ENCODE results near the gene GLIS1. TPM values are rescaled to one million over a fixed set of nuclear protein-coding genes. Genes with fewer than 3 reads are reported as not detected.

GLIS1 gene
- total and polyA plus RNA-seq, 2 donors (not counting 3 experiments of a cell fraction or from before 2014, with no cell fraction given): not detected

- no peaks in the 10 kb centered on the region for H3K9me1 ChIP-seq (replicated peaks; ENCODE audit: control insufficient read depth, extremely low read depth, insufficient read depth, low read length)
- H3K4me1 ChIP-seq (ENCODE audit: control insufficient read depth, extremely low read depth, insufficient read depth, low read length): no peaks in the 10 kb centered on the region
- dilution Hi-C loops (cut with MboI; ENCODE audit: extremely low pct_ligation_motif_present, low sequenced_read_pairs): no loop called here
- FAIRE-seq (no peak), DNase-seq (ENCODE audit: low read depth, low spot score) (no peak)
- no peaks in the 10 kb centered on the region for H3K27me3 ChIP-seq (ENCODE audit: control insufficient read depth in 2 of 2, insufficient read depth in 2 of 2, low read length in 2 of 2)
- TF ChIP-seq EZH2 (IDR thresholded peaks at IDR 0.05; ENCODE audit: borderline replicate concordance, low read depth, low read length, severe bottlenecking) (no peak), FOS (IDR thresholded peaks at IDR 0.05; ENCODE audit: borderline replicate concordance, insufficient read depth, low read length) (no peak), MYC (IDR thresholded peaks at IDR 0.05; ENCODE audit: low read depth, low read length) (no peak), CTCF (IDR thresholded peaks at IDR 0.05; ENCODE audit: extremely low read depth in 1 of 2, insufficient read depth in 1 of 2, low read depth in 1 of 2, low read length in 2 of 2) (no peak), POLR2AphosphoS5 (IDR thresholded peaks at IDR 0.05; ENCODE audit: insufficient read depth, low read depth, low read length) (no peak), JUN (IDR thresholded peaks at IDR 0.05; ENCODE audit: borderline replicate concordance, insufficient read depth, insufficient read length, low read depth) (no peak), MAX (IDR thresholded peaks at IDR 0.05; ENCODE audit: insufficient read depth, insufficient read length) (no peak), POLR2A (IDR thresholded peaks at IDR 0.05; ENCODE audit: low read depth, low read length) (no peak), GATA2 (IDR thresholded peaks at IDR 0.05; ENCODE audit: insufficient read depth, insufficient read length, low read depth, low read length) (no peak)
- ChIA-PET POLR2A (no interaction called here), CTCF (no interaction called here)
- H4K20me1 ChIP-seq (replicated peaks; ENCODE audit: control insufficient read depth, extremely low read depth, insufficient read depth, low read length): no peaks in the 10 kb centered on the region
- H3K36me3 ChIP-seq (ENCODE audit: control insufficient read depth in 2 of 2, extremely low read depth in 1 of 2, insufficient read depth in 2 of 2, low read length in 2 of 2): no peaks in the 10 kb centered on the region
- no peaks in the 10 kb centered on the region for H3K9me3 ChIP-seq (replicated peaks; ENCODE audit: control insufficient read depth, insufficient read depth, low read length)
- H3K4me3 ChIP-seq (replicated peaks in 1 of 3; ENCODE audit: insufficient read depth in 1 of 3, low read depth in 1 of 3, low read length in 3 of 3): no peak overlapping the region
- no peak overlapping the region for H3K9ac ChIP-seq (replicated peaks; ENCODE audit: extremely low read depth, insufficient read depth, low read length)
- H3K79me2 ChIP-seq (ENCODE audit: control insufficient read depth, insufficient read depth, low read length): no peaks in the 10 kb centered on the region
- no peak overlapping the region for H3K27ac ChIP-seq (ENCODE audit: insufficient read depth, low read depth, low read length)
- BruUV-seq (replicated peaks): no TSS peak
- no peak overlapping the region for H2AFZ ChIP-seq (ENCODE audit: low read depth, low read length)
- intact Hi-C loops (cut with micrococcal nuclease): no loop called here
- no peak overlapping the region for H3K4me2 ChIP-seq (ENCODE audit: insufficient read depth, low read length)
These were observed 237.6 kb downstream of the GLIS1 start for GRCh38 chr1:53501065-53502005.
